Neural progenitor cell (in vitro differentiated cells): Measurements from ENCODE around the gene FBXO46.
A peak's percentile ranks its signal among the peaks of the same experiment; 100 is the strongest.

Source experiments
- CTCF ChIP-seq: fragments of 200-600 bp; sonication (generic); IDR thresholded peaks from 2 replicates; pipeline ENCODE4 v1.5.1; 2017; ENCODE audit warnings: antibody characterized with exemption, mild to moderate bottlenecking
- EZH2 ChIP-seq: fragments of 200-600 bp; sonication (generic); IDR thresholded peaks from 2 replicates; pipeline ENCODE4 v1.6.1; 2017; ENCODE audit warnings: antibody characterized with exemption, mild to moderate bottlenecking, moderate library complexity
- EZH2phosphoT487 ChIP-seq: fragments of 200-600 bp; sonication (generic); IDR thresholded peaks from 2 replicates; pipeline ENCODE4 v1.6.1; 2017; ENCODE audit warnings: antibody characterized with exemption

GRCh38 chr19:45670670-45671453 lies 59.8 kb downstream of the FBXO46 start:
- TF ChIP-seq CTCF: no peak
- peak; percentile 5 for TF ChIP-seq EZH2
- no peak for TF ChIP-seq EZH2phosphoT487
